ENCODE results near the gene CNTF.
"Not testable (repeated sequence)": the region's sequence is repeated elsewhere in the genome, so short reads cannot be mapped to it uniquely, and the experiment has no call there.

Gene CNTF

GRCh38 chr11:58622344-58622743 lies at the start of gene CNTF:
TSS of gene CNTF (plus strand) at chr11:58622665. CDS start at chr11:58622753, 88 bp downstream.
- TF ChIP-seq MAX (IDR thresholded peaks at IDR 0.05; ENCODE audit: low read depth, low read length) = no peak
- TF ChIP-seq MYC (IDR thresholded peaks at IDR 0.05; ENCODE audit: low read depth, low read length) = no peak
- no peak for TF ChIP-seq POLR2A (IDR thresholded peaks at IDR 0.05; ENCODE audit: extremely low read depth, insufficient read length)
- no peak for TF ChIP-seq CTCF (IDR thresholded peaks at IDR 0.05; ENCODE audit: low read depth, low read length)
- H3K4me3 ChIP-seq (ENCODE audit: low read depth, low read length) = no peak within 1 kb of the TSS
- no peak for DNase-seq (ENCODE audit: low read depth)

- H3K4me3 ChIP-seq (ENCODE audit: low read depth, low read length) = peak overlapping the region; percentile 66
- DNase-seq (ENCODE audit: low read depth) = not testable (repeated sequence)
These were observed 49.6 kb upstream of the CNTF start for GRCh38 chr11:58572906-58573305.

- no peak for TF ChIP-seq CTCF (IDR thresholded peaks at IDR 0.05; ENCODE audit: low read depth, low read length)
- TF ChIP-seq MYC (IDR thresholded peaks at IDR 0.05; ENCODE audit: low read depth, low read length) = peak; percentile 45; the same call in 1 of the 2 replicates
- peak overlapping the region; percentile 66 for H3K4me3 ChIP-seq (ENCODE audit: low read depth, low read length)
- DNase-seq (ENCODE audit: low read depth) = peak; percentile 84
These were observed 48.9 kb upstream of the CNTF start for GRCh38 chr11:58573451-58574104.

GRCh38 chr11:58574881-58575280 lies 47.6 kb upstream of the CNTF start:
- H3K4me3 ChIP-seq (ENCODE audit: low read depth, low read length) = peak overlapping the region; percentile 66
- no peak for TF ChIP-seq MYC (IDR thresholded peaks at IDR 0.05; ENCODE audit: low read depth, low read length)
- TF ChIP-seq POLR2A (IDR thresholded peaks at IDR 0.05; ENCODE audit: extremely low read depth, insufficient read length) = no peak
- no peak for DNase-seq (ENCODE audit: low read depth)

GRCh38 chr11:58575377-58576020 lies 47.0 kb upstream of the CNTF start, which contains the start of gene LPXN:
TSS of gene LPXN (minus strand) at chr11:58575856. CDS start at chr11:58575772, 84 bp downstream.
- DNase-seq (ENCODE audit: low read depth) = peak; percentile 89
- peak within 1 kb of the TSS; percentile 74 for H3K4me3 ChIP-seq (ENCODE audit: low read depth, low read length)
- TF ChIP-seq MAX (IDR thresholded peaks at IDR 0.05; ENCODE audit: low read depth, low read length) (peak; percentile 48; the same call in 1 of the 2 replicates), POLR2A (IDR thresholded peaks at IDR 0.05; ENCODE audit: extremely low read depth, insufficient read length) (peak; percentile 39), CTCF (IDR thresholded peaks at IDR 0.05; ENCODE audit: low read depth, low read length) (no peak), MYC (IDR thresholded peaks at IDR 0.05; ENCODE audit: low read depth, low read length) (peak; percentile 60; the same call in 1 of the 2 replicates)

- peak overlapping the region; percentile 74 for H3K4me3 ChIP-seq (ENCODE audit: low read depth, low read length)
- TF ChIP-seq MAX (IDR thresholded peaks at IDR 0.05; ENCODE audit: low read depth, low read length) = no peak
- TF ChIP-seq MYC (IDR thresholded peaks at IDR 0.05; ENCODE audit: low read depth, low read length) = no peak
- TF ChIP-seq CTCF (IDR thresholded peaks at IDR 0.05; ENCODE audit: low read depth, low read length) = no peak
- TF ChIP-seq POLR2A (IDR thresholded peaks at IDR 0.05; ENCODE audit: extremely low read depth, insufficient read length) = no peak
- DNase-seq (ENCODE audit: low read depth) = peak; percentile 44
These were observed 45.5 kb upstream of the CNTF start for GRCh38 chr11:58576887-58577471.

Data from NB4 (cell line).